Tibial nerve (tissue), 4 donors: Measurements from ENCODE around the gene SEMA3B. TPM values are rescaled to one million over a fixed set of nuclear protein-coding genes. Genes with fewer than 3 reads are reported as not detected.

Source experiments
- DNase-seq, 2 donors: peaks; one replicate each; pipeline ENCODE4 v3.0.0-alpha.2; 2019; ENCODE audit warnings: low spot score in 2 of 2
- H3K27ac ChIP-seq, 4 donors: fragments of 200-600 bp; sonication (generic) in 3 of 4; one replicate each; pipeline ENCODE4 v1.5.1; 2017 to 2019; ENCODE audit warnings: mild to moderate bottlenecking in 1 of 4
- H3K27me3 ChIP-seq, 2 donors: fragments of 200-600 bp; sonication (generic) in 1 of 2; one replicate each; pipeline versions ENCODE4 v1.5.1 to v1.6.0; 2017 to 2019
- H3K36me3 ChIP-seq, 3 donors: fragments of 200-600 bp; sonication (generic); one replicate each; pipeline ENCODE4 v1.5.1; 2018 to 2019
- H3K4me1 ChIP-seq, 4 donors: fragments of 200-600 bp; sonication (generic) in 3 of 4; one replicate each; pipeline ENCODE4 v1.5.1; 2017 to 2019
- H3K4me3 ChIP-seq, 4 donors: fragments of 200-600 bp; sonication (generic) in 3 of 4; one replicate each; pipeline ENCODE4 v1.5.1; 2017 to 2019; ENCODE audit warnings: mild to moderate bottlenecking in 1 of 4, moderate library complexity in 1 of 4
- H3K9me3 ChIP-seq, 4 donors: fragments of 200-600 bp; sonication (generic) in 3 of 4; one replicate each; pipeline ENCODE4 v1.5.1; 2017 to 2019
- EP300 ChIP-seq, 2 donors: sonication (generic); formaldehyde crosslinking; IDR thresholded peaks; one replicate each; pipeline ENCODE4 v1.6.1; 2017; ENCODE audit warnings: antibody characterized with exemption in 2 of 2, mild to moderate bottlenecking in 1 of 2
- POLR2A ChIP-seq, 2 donors: fragments of 450-650 bp; IDR thresholded peaks; one replicate each; pipeline ENCODE4 v1.6.1; 2017; ENCODE audit warnings: antibody characterized with exemption in 2 of 2, mild to moderate bottlenecking in 2 of 2, moderate library complexity in 2 of 2
- WGBS, 2 donors: methylation state at CpG; one replicate each; pipeline ENCODE4 v1.1.5; 2018; 5-methylcytosine and 5-hydroxymethylcytosine counted together
- total RNA-seq, 4 donors: library from RNA; depleted of rRNA; stranded (reverse); fragments of >200 nt; gene quantifications; one replicate each; pipeline ENCODE4 v1.1.0, GENCODE V29; 2016
- TF ChIP-seq, protein P1 (sequence below), 5 experiments: fragments of 200-600 bp in 3 of 5; fragments of 450-650 bp in 2 of 5; sonication (generic) in 3 of 5; IDR thresholded peaks; one replicate each; pipeline ENCODE4 v1.5.1; 2016 to 2019; ENCODE audit warnings: antibody characterized with exemption in 5 of 5, mild to moderate bottlenecking in 3 of 5, moderate library complexity in 2 of 5

SEMA3B gene
- total RNA-seq, 4 donors from 2014 or later, result 251 to 334 (median 261) TPM

GRCh38 chr3:50294089-50294488 lies 25.1 kb downstream of the SEMA3B start:
- Histone ChIP-seq H3K27ac (no peak overlapping the region), H3K36me3 (peaks cover 0 to 30% (median 8%) of the 10 kb centered on the region in 3 donors), H3K27me3 (no peaks in the 10 kb centered on the region), H3K4me1 (peaks cover 0 to 44% (median 26%) of the 10 kb centered on the region in 4 donors), H3K4me3 (no peak overlapping the region), H3K9me3 (no peaks in the 10 kb centered on the region)
- TF ChIP-seq POLR2A (IDR thresholded peaks at IDR 0.05), result no peak
- TF ChIP-seq EP300 (IDR thresholded peaks at IDR 0.05), result no peak
- TF ChIP-seq, protein P1, sequence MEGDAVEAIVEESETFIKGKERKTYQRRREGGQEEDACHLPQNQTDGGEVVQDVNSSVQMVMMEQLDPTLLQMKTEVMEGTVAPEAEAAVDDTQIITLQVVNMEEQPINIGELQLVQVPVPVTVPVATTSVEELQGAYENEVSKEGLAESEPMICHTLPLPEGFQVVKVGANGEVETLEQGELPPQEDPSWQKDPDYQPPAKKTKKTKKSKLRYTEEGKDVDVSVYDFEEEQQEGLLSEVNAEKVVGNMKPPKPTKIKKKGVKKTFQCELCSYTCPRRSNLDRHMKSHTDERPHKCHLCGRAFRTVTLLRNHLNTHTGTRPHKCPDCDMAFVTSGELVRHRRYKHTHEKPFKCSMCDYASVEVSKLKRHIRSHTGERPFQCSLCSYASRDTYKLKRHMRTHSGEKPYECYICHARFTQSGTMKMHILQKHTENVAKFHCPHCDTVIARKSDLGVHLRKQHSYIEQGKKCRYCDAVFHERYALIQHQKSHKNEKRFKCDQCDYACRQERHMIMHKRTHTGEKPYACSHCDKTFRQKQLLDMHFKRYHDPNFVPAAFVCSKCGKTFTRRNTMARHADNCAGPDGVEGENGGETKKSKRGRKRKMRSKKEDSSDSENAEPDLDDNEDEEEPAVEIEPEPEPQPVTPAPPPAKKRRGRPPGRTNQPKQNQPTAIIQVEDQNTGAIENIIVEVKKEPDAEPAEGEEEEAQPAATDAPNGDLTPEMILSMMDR (IDR thresholded peaks at IDR 0.05), result no peak
- WGBS, 2 donors, result 84 to 89% methylated on average over 4 of the region's 4 CpGs
- no peak for DNase-seq

DNA sequence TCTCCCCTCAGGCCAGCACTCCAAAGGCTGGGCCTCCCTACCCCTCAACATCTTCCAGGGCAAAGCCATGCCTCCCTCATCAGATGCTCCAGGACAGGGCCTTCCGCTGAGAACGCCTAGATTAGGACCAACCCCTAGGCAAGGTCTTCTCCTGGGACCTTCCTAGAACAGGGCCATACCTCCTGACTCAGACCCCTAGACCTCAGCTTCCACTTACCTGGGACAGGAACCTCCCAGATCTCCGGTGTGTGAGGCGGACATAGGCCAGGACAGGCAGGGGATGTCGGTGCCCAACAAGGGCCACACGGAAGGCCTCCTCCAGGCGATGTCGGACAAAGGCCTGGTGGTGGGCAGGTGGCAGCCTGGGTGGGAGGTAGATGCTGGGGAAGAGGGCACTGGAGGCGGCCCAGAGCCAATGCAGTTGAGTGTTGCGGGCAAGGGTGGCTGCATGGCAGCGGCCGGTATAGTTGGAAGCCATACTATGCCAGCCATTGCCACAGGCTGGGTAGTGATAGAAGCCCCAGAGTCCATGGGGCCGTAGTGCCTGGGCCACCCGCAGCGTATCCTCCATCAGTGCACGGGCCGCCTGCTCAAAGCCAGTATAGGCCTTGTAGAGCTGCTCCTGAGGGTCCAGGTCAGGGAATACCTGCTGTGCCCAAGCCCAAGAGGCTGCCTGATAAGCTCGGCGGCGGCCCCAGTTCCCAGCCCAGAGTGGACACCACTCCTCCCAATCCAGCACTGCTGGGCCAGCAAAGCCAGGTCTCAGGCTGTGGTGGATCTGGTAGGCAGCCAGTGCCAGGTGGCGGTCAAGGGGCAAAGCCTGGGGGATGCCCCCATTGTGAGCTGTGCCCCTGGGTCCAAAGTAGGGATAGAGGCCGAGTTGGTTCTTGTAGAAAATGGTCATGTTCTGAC lies 25.8 kb downstream of the SEMA3B start:
- 90 to 91% methylated on average over 18 to 20 of the region's 22 CpGs for WGBS, 2 donors
- TF ChIP-seq, protein P1 (IDR thresholded peaks at IDR 0.05), result no peak
- TF ChIP-seq EP300 (IDR thresholded peaks at IDR 0.05) (no peak), POLR2A (IDR thresholded peaks at IDR 0.05) (no peak)
- Histone ChIP-seq H3K4me1 (peaks cover 0 to 46% (median 28%) of the 10 kb centered on the region in 4 donors), H3K36me3 (peaks cover 0 to 24% (median 1%) of the 10 kb centered on the region in 3 donors), H3K9me3 (no peaks in the 10 kb centered on the region), H3K27me3 (no peaks in the 10 kb centered on the region), H3K27ac (no peak overlapping the region), H3K4me3 (no peak overlapping the region)
- DNase-seq, result no peak

GRCh38 chr3:50295553-50296431 lies 26.8 kb downstream of the SEMA3B start:
- H3K36me3 ChIP-seq, result peaks cover 0 to 16% (median 0%) of the 10 kb centered on the region in 3 donors
- no peak for DNase-seq
- TF ChIP-seq EP300 (IDR thresholded peaks at IDR 0.05), result no peak
- TF ChIP-seq POLR2A (IDR thresholded peaks at IDR 0.05), result no peak
- TF ChIP-seq, protein P1 (IDR thresholded peaks at IDR 0.05), result no peak
- H3K4me1 ChIP-seq, result peaks cover 0 to 49% (median 38%) of the 10 kb centered on the region in 4 donors
- no peaks in the 10 kb centered on the region for H3K27me3 ChIP-seq
- H3K4me3 ChIP-seq, result no peak overlapping the region
- H3K9me3 ChIP-seq, result no peaks in the 10 kb centered on the region
- WGBS, 2 donors, result 74 to 85% methylated on average over 8 of the region's 8 CpGs
- peak overlapping the region in 1 of 4 donors; percentile 13 for H3K27ac ChIP-seq

GRCh38 chr3:50296721-50297383 lies 27.9 kb downstream of the SEMA3B start:
- H3K4me3 ChIP-seq, result no peak overlapping the region
- no peak for DNase-seq
- 92 to 95% methylated on average over 11 to 16 of the region's 18 CpGs for WGBS, 2 donors
- peaks cover 0 to 16% (median 0%) of the 10 kb centered on the region in 3 donors for H3K36me3 ChIP-seq
- H3K9me3 ChIP-seq, result no peaks in the 10 kb centered on the region
- H3K27me3 ChIP-seq, result no peaks in the 10 kb centered on the region
- H3K4me1 ChIP-seq, result peaks cover 0 to 49% (median 35%) of the 10 kb centered on the region in 4 donors
- TF ChIP-seq POLR2A (IDR thresholded peaks at IDR 0.05) (no peak), EP300 (IDR thresholded peaks at IDR 0.05) (no peak)
- TF ChIP-seq, protein P1 (IDR thresholded peaks at IDR 0.05), result no peak
- peak overlapping the region in 1 of 4 donors; percentile 13 for H3K27ac ChIP-seq
